NCI-H1092 (cell line): ENCODE measurements around the gene CDK8.
"Not testable (repeated sequence)": the region's sequence is repeated elsewhere in the genome, so short reads cannot be mapped to it uniquely, and the experiment has no call there.

Experiments used
- DNase-seq: peaks from one replicate; lab custom pipeline; 2025; lab: John Stamatoyannopoulos, UW

CDK8 gene

GRCh38 chr13:26253787-26254582 lies at the start of gene CDK8:
Gene CDK8 (plus strand): TSS chr13:26254129. CDS start chr13:26254642, 513 bp downstream.
- DNase-seq: peak; percentile 94

GRCh38 chr13:26208287-26208686 lies 45.6 kb upstream of the CDK8 start:
- DNase-seq: no peak

- no peak for DNase-seq
Observed at GRCh38 chr13:26213345-26213744, 40.6 kb upstream of the CDK8 start.

- DNase-seq: no peak
Observed at GRCh38 chr13:26213982-26214381, 39.9 kb upstream of the CDK8 start.

- DNase-seq: no peak
Observed at GRCh38 chr13:26216042-26216441, 37.9 kb upstream of the CDK8 start.

GRCh38 chr13:26219726-26220125 lies 34.2 kb upstream of the CDK8 start:
- no peak for DNase-seq

GRCh38 chr13:26220575-26220974 lies 33.4 kb upstream of the CDK8 start:
- no peak for DNase-seq

GRCh38 chr13:26221399-26221720 lies 32.6 kb upstream of the CDK8 start:
- no peak for DNase-seq

GRCh38 chr13:26221721-26222519 lies 32.0 kb upstream of the CDK8 start, which contains the start of gene RNF6:
Gene RNF6 (minus strand): TSS chr13:26222314. CDS start chr13:26219649, 2,665 bp downstream.
- peak; percentile 95 for DNase-seq

GRCh38 chr13:26222520-26223046 lies 31.3 kb upstream of the CDK8 start:
- DNase-seq: no peak

GRCh38 chr13:26225896-26226617 lies 27.9 kb upstream of the CDK8 start:
- no peak for DNase-seq

GRCh38 chr13:26227166-26227971 lies 26.6 kb upstream of the CDK8 start:
- DNase-seq: peak; percentile 32

- peak; percentile 52 for DNase-seq
Observed at GRCh38 chr13:26228096-26228495, 25.8 kb upstream of the CDK8 start.

GRCh38 chr13:26229080-26229615 lies 24.8 kb upstream of the CDK8 start:
- DNase-seq: no peak

- DNase-seq: no peak
Observed at GRCh38 chr13:26230703-26231102, 23.2 kb upstream of the CDK8 start.

GRCh38 chr13:26236296-26236695 lies 17.6 kb upstream of the CDK8 start:
- no peak for DNase-seq

- DNase-seq: peak; percentile 53
Observed at GRCh38 chr13:26246154-26246553, 7.8 kb upstream of the CDK8 start.

GRCh38 chr13:26247011-26247410 lies 6.9 kb upstream of the CDK8 start:
- DNase-seq: peak; percentile 92

GRCh38 chr13:26247608-26248007 lies 6.3 kb upstream of the CDK8 start:
- DNase-seq: no peak

GRCh38 chr13:26249551-26249950 lies 4.4 kb upstream of the CDK8 start:
- DNase-seq: no peak

- not testable (repeated sequence) for DNase-seq
Observed at GRCh38 chr13:26252006-26252405, 1.9 kb upstream of the CDK8 start.
